ENCODE results near the gene STXBP1.

STXBP1 gene

DNA sequence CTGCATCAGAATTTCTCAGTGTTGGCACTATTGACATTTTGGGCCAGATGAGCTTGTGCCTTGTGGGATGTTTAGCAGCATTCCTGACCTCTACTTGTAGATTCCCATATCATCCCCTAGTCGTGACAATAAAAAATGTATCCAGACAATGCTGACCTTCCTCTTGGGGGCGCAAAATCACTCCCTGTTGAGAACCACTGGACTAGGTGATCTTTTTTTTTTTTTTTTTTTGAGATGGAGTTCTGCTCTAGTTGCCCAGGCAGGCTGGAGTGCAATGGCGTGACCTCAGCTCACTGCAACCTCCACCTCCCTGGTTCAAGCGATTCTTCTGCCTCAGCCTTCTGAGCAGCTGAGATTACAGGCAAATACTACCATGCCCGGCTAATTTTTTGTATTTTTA lies 22.6 kb downstream of the STXBP1 start:
- TF ChIP-seq, protein P1, sequence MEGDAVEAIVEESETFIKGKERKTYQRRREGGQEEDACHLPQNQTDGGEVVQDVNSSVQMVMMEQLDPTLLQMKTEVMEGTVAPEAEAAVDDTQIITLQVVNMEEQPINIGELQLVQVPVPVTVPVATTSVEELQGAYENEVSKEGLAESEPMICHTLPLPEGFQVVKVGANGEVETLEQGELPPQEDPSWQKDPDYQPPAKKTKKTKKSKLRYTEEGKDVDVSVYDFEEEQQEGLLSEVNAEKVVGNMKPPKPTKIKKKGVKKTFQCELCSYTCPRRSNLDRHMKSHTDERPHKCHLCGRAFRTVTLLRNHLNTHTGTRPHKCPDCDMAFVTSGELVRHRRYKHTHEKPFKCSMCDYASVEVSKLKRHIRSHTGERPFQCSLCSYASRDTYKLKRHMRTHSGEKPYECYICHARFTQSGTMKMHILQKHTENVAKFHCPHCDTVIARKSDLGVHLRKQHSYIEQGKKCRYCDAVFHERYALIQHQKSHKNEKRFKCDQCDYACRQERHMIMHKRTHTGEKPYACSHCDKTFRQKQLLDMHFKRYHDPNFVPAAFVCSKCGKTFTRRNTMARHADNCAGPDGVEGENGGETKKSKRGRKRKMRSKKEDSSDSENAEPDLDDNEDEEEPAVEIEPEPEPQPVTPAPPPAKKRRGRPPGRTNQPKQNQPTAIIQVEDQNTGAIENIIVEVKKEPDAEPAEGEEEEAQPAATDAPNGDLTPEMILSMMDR (IDR thresholded peaks at IDR 0.05; ENCODE audit: low read depth, low read length), result no peak
- H3K4me3 ChIP-seq (ENCODE audit: low read depth, low read length), result no peak overlapping the region

DNA sequence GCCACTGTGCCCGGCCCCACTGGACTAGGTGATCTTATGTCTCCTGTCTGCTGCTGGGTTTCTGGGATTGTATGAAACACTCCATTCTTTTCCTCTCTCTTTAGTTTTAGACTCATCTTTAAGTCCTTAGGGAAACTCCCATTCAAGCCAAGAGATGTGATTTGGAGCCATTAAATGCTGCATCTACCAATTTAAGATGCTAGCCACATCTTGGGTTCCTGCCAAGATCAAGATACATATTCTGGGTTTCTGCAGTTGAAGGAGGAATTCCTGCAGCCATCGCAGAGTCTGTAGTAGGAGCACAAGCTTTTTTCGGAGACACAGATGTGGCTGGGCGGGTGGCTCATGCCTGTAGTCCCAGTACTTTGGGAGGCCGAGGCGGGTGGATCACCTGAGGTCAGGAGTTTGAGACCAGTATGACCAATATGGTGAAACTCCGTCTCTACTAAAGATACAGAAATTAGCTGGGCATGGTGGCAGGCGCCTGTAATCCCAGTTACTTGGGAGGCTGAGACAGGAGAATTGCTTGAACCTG lies 23.2 kb downstream of the STXBP1 start:
- no peak overlapping the region for H3K4me3 ChIP-seq (ENCODE audit: low read depth, low read length)
- TF ChIP-seq, protein P1 (IDR thresholded peaks at IDR 0.05; ENCODE audit: low read depth, low read length), result no peak

DNA sequence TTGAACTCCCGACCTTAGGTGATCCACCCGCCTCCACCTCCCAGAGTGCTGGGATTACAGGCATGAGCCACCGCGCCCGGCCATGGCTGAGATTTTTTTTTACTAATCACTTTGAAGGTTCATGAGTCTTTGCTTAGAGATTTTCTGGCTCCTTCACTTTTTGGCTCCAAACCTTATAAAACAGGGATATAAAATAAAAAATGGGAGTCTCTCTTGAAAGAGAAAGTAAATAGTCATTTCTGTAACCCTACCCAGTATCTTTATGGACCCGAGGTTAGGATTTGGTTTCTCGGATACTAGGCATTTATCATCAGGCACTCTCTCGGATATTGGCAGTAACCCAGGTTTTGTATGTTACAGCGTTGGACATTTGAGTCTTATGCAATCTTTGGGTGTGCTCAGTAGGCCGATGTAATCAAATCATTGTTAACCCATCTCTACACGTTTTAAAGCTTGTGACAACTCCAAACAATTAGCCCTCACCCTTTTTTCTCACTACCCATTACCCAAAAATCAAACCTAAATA lies 25.3 kb downstream of the STXBP1 start:
- no peak overlapping the region for H3K4me3 ChIP-seq (ENCODE audit: low read depth, low read length)
- TF ChIP-seq, protein P1 (IDR thresholded peaks at IDR 0.05; ENCODE audit: low read depth, low read length), result no peak

DNA sequence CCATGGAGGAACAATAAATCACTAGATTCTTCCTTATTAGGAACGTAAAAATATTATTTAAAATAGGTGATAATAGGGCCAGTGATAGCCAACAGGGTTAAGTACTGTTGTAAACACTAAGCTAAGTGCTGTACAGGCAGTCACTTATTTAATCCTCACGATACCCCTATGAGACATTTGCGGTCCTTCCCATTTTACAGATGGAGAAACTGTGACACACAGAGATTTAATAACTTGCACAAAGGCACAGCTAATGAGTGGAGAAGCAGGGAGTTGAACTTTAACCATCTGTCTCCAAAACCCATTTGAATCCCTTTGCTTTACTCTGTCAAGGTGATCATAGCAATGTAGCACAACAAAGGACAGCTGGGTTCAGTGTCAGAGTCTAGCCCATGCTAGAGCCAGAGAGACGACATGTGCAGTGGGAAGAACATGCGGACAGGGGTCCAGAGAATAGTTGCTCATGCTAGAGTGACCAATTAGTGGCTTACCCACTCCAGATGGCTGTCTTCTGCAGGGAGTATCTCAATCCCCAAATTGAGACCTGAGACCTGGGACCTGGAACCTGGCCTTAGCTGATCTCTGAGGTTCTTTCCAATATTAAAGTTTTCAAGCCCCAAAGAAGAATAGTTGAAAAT lies 28.9 kb downstream of the STXBP1 start:
- no peak overlapping the region for H3K4me3 ChIP-seq (ENCODE audit: low read depth, low read length)
- TF ChIP-seq, protein P1 (IDR thresholded peaks at IDR 0.05; ENCODE audit: low read depth, low read length), result no peak

DNA sequence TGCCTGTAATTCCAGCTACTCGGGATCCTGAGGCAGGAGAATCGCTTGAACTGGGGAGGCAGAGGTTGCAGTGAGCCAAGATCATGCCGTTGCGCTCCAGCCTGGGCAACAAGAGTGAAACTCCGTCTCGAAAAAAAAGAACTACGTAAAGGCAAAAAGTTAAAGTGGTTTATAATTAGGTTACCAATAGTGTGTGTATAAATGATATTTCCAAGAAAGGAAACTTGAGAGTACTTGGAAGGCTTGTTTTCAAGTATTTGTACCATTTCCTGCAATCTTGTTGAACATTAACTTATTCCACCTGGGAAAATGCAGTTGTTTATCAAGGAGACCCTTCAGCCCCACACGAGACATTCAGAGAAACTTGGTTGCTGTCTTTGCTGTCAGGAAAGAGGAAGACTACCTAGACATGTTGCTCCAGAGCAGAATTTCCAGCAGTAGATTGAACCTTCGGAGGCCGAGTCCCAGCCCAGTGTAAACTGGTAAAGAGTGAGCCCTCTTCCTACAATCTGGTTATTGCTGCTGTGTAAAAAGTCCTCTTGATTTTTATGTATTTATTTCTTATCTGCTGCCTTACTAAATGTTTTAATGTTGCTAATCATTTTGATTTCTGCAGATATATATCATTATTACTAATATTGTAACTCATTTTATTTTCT lies 30.1 kb downstream of the STXBP1 start:
- TF ChIP-seq, protein P1 (IDR thresholded peaks at IDR 0.05; ENCODE audit: low read depth, low read length), result no peak
- H3K4me3 ChIP-seq (ENCODE audit: low read depth, low read length), result no peak overlapping the region

DNA sequence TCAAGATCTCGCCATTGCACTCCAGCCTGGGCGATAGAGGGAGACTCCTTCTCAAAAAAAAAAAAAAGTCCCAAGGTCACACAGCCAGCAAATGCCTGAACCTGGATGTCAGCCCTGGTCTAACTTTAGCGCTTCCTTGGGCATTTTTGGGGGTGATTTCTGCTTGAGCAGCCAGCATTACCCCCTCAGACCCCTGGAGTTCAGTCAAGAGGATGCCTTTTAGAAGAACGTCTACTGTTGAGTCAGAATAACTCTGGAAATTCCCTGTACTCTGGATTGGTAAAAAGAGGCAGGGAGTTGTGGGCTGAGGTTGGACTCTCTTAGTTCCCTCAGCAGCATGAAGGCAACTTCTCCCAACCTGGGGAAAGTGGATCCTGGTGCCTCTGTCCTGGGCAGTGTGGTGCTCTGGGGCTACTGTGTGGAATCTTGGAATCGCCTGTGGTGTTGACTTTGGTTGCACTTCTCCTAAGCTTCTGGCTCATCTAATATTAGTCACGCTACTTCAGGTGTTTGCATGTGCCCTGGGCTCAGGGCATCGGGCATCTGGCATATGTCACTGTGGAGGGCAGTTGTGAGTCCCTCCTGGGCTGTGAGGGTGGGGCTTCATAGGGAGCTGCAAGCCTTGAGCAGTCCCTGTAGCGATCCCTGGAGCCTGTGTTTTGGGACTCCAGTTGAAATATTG lies 32.2 kb downstream of the STXBP1 start:
- H3K4me3 ChIP-seq (ENCODE audit: low read depth, low read length), result no peak overlapping the region

More for the DNA sequence above, 32.2 kb downstream of the STXBP1 start:
- TF ChIP-seq, protein P1 (IDR thresholded peaks at IDR 0.05; ENCODE audit: low read depth, low read length), result no peak
